ENCODE results near the gene C6orf132. TPM values are rescaled to one million over a fixed set of nuclear protein-coding genes. Genes with fewer than 3 reads are reported as not detected.

Gene C6orf132
- total RNA-seq, 1 experiment from 2014 or later = 48.4 TPM

DNA sequence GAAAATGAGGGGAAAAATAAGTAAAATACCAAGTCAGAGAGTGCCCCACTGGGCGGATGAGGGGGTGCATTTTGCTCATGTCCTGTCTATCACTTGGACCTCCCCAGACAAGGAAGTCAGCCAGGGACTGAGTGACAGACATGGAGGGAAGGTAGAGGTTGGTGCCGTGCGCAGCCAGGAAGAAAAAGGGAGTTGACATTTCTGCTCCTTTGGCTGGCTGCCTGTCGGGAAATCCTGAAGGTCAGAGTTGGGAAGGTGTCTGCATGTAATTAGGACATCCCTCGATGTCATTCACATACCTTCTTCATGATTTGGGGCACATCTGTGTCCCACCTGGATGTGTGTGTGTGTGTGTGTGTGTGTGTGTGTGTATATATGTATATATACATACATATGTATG is 39.7 kb upstream of the C6orf132 start:
- no peak for DNase-seq
- Histone ChIP-seq H3K4me1 (ENCODE audit: insufficient read depth, low read length) (peaks cover 6% of the 10 kb centered on the region; the same call in 1 of the 2 replicates), H3K27ac (ENCODE audit: insufficient read length, low read depth, low read length) (no peak overlapping the region), H4K5ac (ENCODE audit: insufficient read length, low read depth, low read length) (no peak overlapping the region), H3K23ac (ENCODE audit: insufficient read length, low read depth, low read length) (no peak overlapping the region), H3K4ac (ENCODE audit: low read depth, low read length) (no peak overlapping the region), H3T11ph (ENCODE audit: low read length) (no peak overlapping the region), H3K14ac (ENCODE audit: insufficient read depth, low read length) (no peak overlapping the region), H3K4me2 (ENCODE audit: insufficient read depth, insufficient read length, low read length) (no peak overlapping the region), H4K8ac (replicated peaks; ENCODE audit: insufficient read length, low read depth, low read length) (no peak overlapping the region), H2AFZ (ENCODE audit: low read length) (no peak overlapping the region), H3K9ac (ENCODE audit: extremely low read depth, insufficient read length, low read length) (no peak overlapping the region), H2BK12ac (ENCODE audit: insufficient read length, low read depth, low read length) (no peak overlapping the region), H3K18ac (ENCODE audit: insufficient read length, low read depth, low read length) (no peak overlapping the region), H2BK120ac (ENCODE audit: low read depth, low read length, poor library complexity, severe bottlenecking) (no peak overlapping the region), H2BK5ac (ENCODE audit: insufficient read length, low read length) (no peak overlapping the region), H3K27me3 (ENCODE audit: insufficient read depth, low read length) (no peaks in the 10 kb centered on the region; the same call in 1 of the 2 replicates), H2BK15ac (ENCODE audit: low read depth, low read length) (no peak overlapping the region), H3K56ac (ENCODE audit: insufficient read length, low read depth, low read length) (no peak overlapping the region), H3K9me3 (ENCODE audit: control insufficient read depth, low read depth, low read length) (no peaks in the 10 kb centered on the region), H2BK20ac (ENCODE audit: low read depth, low read length, poor library complexity, severe bottlenecking) (no peak overlapping the region), H3K79me2 (ENCODE audit: insufficient read depth, low read length) (no peaks in the 10 kb centered on the region), H4K20me1 (ENCODE audit: control insufficient read depth, insufficient read depth, insufficient read length) (no peaks in the 10 kb centered on the region), H3K23me2 (ENCODE audit: insufficient read length, low read depth, low read length, poor library complexity, severe bottlenecking) (peaks cover 13% of the 10 kb centered on the region), H2AK5ac (ENCODE audit: insufficient read length, low read length) (no peak overlapping the region), H4K91ac (ENCODE audit: insufficient read length, low read depth, low read length) (no peak overlapping the region), H3K79me1 (ENCODE audit: insufficient read depth, low read depth, low read length, poor library complexity, severe bottlenecking) (no peaks in the 10 kb centered on the region)
- no peak for TF ChIP-seq CTCF (conservative IDR thresholded peaks at IDR 0.05)
- Mint-ChIP-seq H3K27ac (peak overlapping the region in 2 of 3 experiments; percentile 80 to 84; a peak in 4 of 7 replicates), H3K9me3 (no peaks in the 10 kb centered on the region), H3K27me3 (ENCODE audit: low read depth) (peaks cover 2% of the 10 kb centered on the region; the same call in 1 of the 2 replicates), H3K4me1 (peaks cover 57 to 78% of the 10 kb centered on the region in 2 experiments), H3K36me3 (ENCODE audit: insufficient read depth in 1 of 3, low read depth in 3 of 3) (peaks cover 6 to 15% (median 7%) of the 10 kb centered on the region in 3 experiments; a peak in 6 of 7 replicates), H3K4me3 (no peak overlapping the region)
- no CpG with 5 or more reads among the region's 5 CpGs for WGBS (ENCODE audit: extremely low coverage, insufficient read length, low lambda C conversion rate)
